VCaP (cell line): ENCODE measurements around the gene MFSD12.
A peak's percentile ranks its signal among the peaks of the same experiment; 100 is the strongest.

Experiments used
- H3K27ac ChIP-seq: fragments of 450-650 bp; 2 replicates; pipeline ENCODE4 v1.5.1; 2017
- TF ChIP-seq, protein P1 (sequence below): fragments of 450-650 bp; conservative IDR thresholded peaks from 2 replicates; pipeline ENCODE4 v1.5.1; 2017; ENCODE audit warnings: mild to moderate bottlenecking, moderate library complexity

The MFSD12 gene

GRCh38 chr19:3544742-3545668 lies 12.4 kb downstream of the MFSD12 start:
- TF ChIP-seq, protein P1, sequence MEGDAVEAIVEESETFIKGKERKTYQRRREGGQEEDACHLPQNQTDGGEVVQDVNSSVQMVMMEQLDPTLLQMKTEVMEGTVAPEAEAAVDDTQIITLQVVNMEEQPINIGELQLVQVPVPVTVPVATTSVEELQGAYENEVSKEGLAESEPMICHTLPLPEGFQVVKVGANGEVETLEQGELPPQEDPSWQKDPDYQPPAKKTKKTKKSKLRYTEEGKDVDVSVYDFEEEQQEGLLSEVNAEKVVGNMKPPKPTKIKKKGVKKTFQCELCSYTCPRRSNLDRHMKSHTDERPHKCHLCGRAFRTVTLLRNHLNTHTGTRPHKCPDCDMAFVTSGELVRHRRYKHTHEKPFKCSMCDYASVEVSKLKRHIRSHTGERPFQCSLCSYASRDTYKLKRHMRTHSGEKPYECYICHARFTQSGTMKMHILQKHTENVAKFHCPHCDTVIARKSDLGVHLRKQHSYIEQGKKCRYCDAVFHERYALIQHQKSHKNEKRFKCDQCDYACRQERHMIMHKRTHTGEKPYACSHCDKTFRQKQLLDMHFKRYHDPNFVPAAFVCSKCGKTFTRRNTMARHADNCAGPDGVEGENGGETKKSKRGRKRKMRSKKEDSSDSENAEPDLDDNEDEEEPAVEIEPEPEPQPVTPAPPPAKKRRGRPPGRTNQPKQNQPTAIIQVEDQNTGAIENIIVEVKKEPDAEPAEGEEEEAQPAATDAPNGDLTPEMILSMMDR, result peak; percentile 82
- no peak overlapping the region for H3K27ac ChIP-seq

DNA sequence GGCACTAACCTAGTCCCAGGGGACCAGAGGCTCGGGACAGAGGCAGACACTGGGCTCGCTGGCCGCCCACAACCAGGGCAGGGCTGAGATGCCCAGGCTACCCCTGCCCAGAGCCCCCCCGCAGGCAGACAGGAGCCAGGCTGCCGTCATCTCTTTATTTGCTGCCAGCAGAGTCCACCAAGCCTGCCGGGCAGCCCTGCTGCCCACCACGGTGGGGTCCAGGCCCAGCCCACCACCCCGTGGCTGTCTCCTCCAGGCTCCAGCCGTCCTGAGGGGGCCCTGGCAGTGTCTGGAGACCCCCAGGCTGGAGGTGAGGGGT lies 13.4 kb downstream of the MFSD12 start:
- no peak overlapping the region for H3K27ac ChIP-seq
- TF ChIP-seq, protein P1, result no peak

DNA sequence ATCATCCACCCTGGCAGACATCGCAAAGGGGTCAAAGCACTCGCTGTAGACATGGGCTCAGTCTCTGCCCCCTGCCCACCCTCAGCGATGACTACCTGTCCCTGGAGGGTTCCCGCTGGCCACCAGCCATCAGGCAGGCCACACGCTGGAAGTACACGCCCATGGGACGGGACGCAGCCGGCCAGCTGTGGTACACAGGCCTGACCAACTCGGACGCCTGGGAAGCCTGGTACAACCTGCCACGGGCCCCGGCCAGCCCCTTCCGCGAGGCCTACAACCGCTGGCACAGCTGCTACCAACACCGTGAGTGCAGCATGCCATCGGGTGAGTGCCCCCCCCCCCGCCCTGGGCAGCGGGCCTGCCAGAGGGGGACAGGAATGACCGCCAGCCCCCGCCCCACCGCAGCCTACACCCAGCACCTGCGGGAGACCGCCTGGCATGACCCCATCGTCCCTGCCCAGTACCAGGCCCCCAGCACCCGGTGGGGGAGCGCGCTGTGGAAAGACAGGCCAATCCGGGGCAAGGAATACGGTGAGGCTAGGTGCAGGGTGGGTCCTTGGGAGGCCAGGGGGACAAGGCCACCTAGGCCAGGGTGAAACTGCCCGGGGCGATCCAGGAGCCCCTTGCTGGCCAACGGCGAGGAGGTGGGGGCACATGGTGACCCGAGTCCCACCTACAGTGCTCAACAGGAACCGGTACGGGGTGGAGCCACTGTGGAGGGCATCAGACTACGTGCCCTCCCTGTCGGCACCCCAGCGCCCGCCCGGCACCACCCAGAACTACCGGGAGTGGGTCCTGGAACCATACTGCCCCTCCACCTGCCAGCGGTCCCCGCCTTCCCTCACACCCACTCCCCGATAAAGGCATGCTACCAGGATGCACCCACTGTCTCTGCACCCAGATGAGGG lies 14.0 kb downstream of the MFSD12 start:
- no peak overlapping the region for H3K27ac ChIP-seq
- TF ChIP-seq, protein P1, result no peak

- H3K27ac ChIP-seq, result no peak overlapping the region
- TF ChIP-seq, protein P1, result no peak
Measured at GRCh38 chr19:3539756-3540118, 17.6 kb downstream of the MFSD12 start.

- TF ChIP-seq, protein P1, result no peak
- no peak within 1 kb of the TSS for H3K27ac ChIP-seq
Measured at GRCh38 chr19:3538965-3539755, 18.2 kb downstream of the MFSD12 start, which contains the start of gene TEKTIP1. TEKTIP1 (plus strand) TSS chr19:3539174; CDS start chr19:3539178, 4 bp downstream.

GRCh38 chr19:3538258-3538929 lies 19.0 kb downstream of the MFSD12 start:
- TF ChIP-seq, protein P1, result no peak
- H3K27ac ChIP-seq, result no peak overlapping the region
